GM12892 (cell line): Measurements from ENCODE around the gene SDF2L1.

ENCODE experiments used
- POLR2A ChIP-seq: IDR thresholded peaks from 2 replicates; pipeline ENCODE4 v1.6.1; 2011; ENCODE audit warnings: low read depth, low read length, control low read depth
- POLR2AphosphoS5 ChIP-seq: IDR thresholded peaks from 2 replicates; pipeline ENCODE4 v1.6.1; 2011; ENCODE audit warnings: low read depth, low read length, control low read depth

- no peak for TF ChIP-seq POLR2A
- TF ChIP-seq POLR2AphosphoS5, result no peak
These were observed 42.5 kb downstream of the SDF2L1 start for GRCh38 chr22:21684492-21685163.
